ENCODE data around the gene SPARCL1.
"Not testable (repeated sequence)": the region's sequence is repeated elsewhere in the genome, so short reads cannot be mapped to it uniquely, and the experiment has no call there.

Gene SPARCL1

GRCh38 chr4:87462102-87462501, 67.1 kb downstream of the SPARCL1 start:
- Histone ChIP-seq H3K9me3 (ENCODE audit: control insufficient read depth, insufficient read depth, low read length) (no peaks in the 10 kb centered on the region), H3K9ac (ENCODE audit: low read depth, low read length) (no peak overlapping the region), H3K4me1 (ENCODE audit: control insufficient read depth, insufficient read depth, low read length) (peaks cover 5% of the 10 kb centered on the region), H3K27me3 (ENCODE audit: control insufficient read depth, insufficient read depth, low read length) (no peaks in the 10 kb centered on the region), H3K36me3 (ENCODE audit: control insufficient read depth, insufficient read depth, low read length) (peaks cover 4% of the 10 kb centered on the region), H3K4me3 (ENCODE audit: low read depth, low read length) (no peak overlapping the region)

DNA sequence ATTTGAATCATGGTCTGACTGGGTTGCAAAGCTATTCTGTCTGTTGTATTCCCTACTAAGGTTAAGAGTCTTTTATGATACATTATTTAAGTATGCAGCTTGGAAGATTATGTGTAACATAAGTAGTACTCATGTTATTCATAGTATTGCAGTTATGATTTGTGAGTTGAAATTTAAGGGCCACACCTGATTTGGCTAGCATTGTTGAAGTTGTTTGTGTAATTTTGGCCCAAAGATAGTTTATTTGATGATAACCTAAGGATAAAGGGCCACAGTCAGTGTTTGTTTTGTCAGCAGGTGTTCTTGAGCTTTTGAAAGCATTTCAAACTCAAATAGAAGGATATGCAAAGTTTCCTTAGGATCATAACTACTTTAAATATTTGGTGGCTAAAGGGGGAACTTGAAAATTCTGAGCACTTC, 67.9 kb downstream of the SPARCL1 start:
- no peak overlapping the region for H3K4me3 ChIP-seq (ENCODE audit: low read depth, low read length)
- H3K36me3 ChIP-seq (ENCODE audit: control insufficient read depth, insufficient read depth, low read length): peaks cover 4% of the 10 kb centered on the region
- no peaks in the 10 kb centered on the region for H3K27me3 ChIP-seq (ENCODE audit: control insufficient read depth, insufficient read depth, low read length)
- no peaks in the 10 kb centered on the region for H3K9me3 ChIP-seq (ENCODE audit: control insufficient read depth, insufficient read depth, low read length)
- no peak overlapping the region for H3K9ac ChIP-seq (ENCODE audit: low read depth, low read length)
- H3K4me1 ChIP-seq (ENCODE audit: control insufficient read depth, insufficient read depth, low read length): peaks cover 6% of the 10 kb centered on the region

- Histone ChIP-seq H3K4me1 (ENCODE audit: control insufficient read depth, insufficient read depth, low read length) (peaks cover 9% of the 10 kb centered on the region), H3K9me3 (ENCODE audit: control insufficient read depth, insufficient read depth, low read length) (no peaks in the 10 kb centered on the region), H3K4me3 (ENCODE audit: low read depth, low read length) (no peak overlapping the region), H3K27me3 (ENCODE audit: control insufficient read depth, insufficient read depth, low read length) (no peaks in the 10 kb centered on the region), H3K36me3 (ENCODE audit: control insufficient read depth, insufficient read depth, low read length) (peaks cover 7% of the 10 kb centered on the region), H3K9ac (ENCODE audit: low read depth, low read length) (no peak overlapping the region)
These were observed 70.3 kb downstream of the SPARCL1 start for GRCh38 chr4:87458913-87459312.

- H3K27me3 ChIP-seq (ENCODE audit: control insufficient read depth, insufficient read depth, low read length): no peaks in the 10 kb centered on the region
- H3K9ac ChIP-seq (ENCODE audit: low read depth, low read length): no peak overlapping the region
- H3K36me3 ChIP-seq (ENCODE audit: control insufficient read depth, insufficient read depth, low read length): peaks cover 14% of the 10 kb centered on the region
- H3K4me1 ChIP-seq (ENCODE audit: control insufficient read depth, insufficient read depth, low read length): peaks cover 4% of the 10 kb centered on the region
- no peak overlapping the region for H3K4me3 ChIP-seq (ENCODE audit: low read depth, low read length)
- no peaks in the 10 kb centered on the region for H3K9me3 ChIP-seq (ENCODE audit: control insufficient read depth, insufficient read depth, low read length)
These were observed 77.6 kb downstream of the SPARCL1 start for GRCh38 chr4:87451537-87451936.

DNA sequence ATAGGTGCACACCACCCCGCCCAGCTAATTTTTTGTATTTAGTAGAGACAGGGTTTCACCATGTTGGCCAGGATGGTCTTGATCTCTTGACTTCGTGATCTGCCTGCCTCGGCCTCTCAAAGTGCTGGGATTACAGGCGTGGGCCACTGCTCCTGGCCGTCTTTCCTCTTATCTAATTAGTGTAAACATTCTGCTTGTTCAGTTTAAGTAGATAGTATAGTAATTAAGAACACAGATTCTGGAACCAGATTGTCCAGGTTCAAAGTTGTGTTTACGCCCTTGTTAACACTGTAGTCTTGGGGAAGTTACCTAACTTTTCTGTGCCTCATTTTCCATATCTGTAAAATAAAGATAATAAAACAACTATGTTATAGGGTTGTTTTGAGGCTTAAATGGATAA, 82.8 kb downstream of the SPARCL1 start:
- not testable (repeated sequence) for H3K9ac ChIP-seq (ENCODE audit: low read depth, low read length); H3K4me1 ChIP-seq (ENCODE audit: control insufficient read depth, insufficient read depth, low read length); H3K4me3 ChIP-seq (ENCODE audit: low read depth, low read length); H3K27me3 ChIP-seq (ENCODE audit: control insufficient read depth, insufficient read depth, low read length); H3K9me3 ChIP-seq (ENCODE audit: control insufficient read depth, insufficient read depth, low read length)
- H3K36me3 ChIP-seq (ENCODE audit: control insufficient read depth, insufficient read depth, low read length): peaks cover 11% of the 10 kb centered on the region

- Histone ChIP-seq H3K4me3 (ENCODE audit: low read depth, low read length) (no peak overlapping the region), H3K9me3 (ENCODE audit: control insufficient read depth, insufficient read depth, low read length) (no peaks in the 10 kb centered on the region), H3K36me3 (ENCODE audit: control insufficient read depth, insufficient read depth, low read length) (peaks cover 7% of the 10 kb centered on the region), H3K9ac (ENCODE audit: low read depth, low read length) (no peak overlapping the region), H3K4me1 (ENCODE audit: control insufficient read depth, insufficient read depth, low read length) (no peaks in the 10 kb centered on the region), H3K27me3 (ENCODE audit: control insufficient read depth, insufficient read depth, low read length) (no peaks in the 10 kb centered on the region)
These were observed 83.2 kb downstream of the SPARCL1 start for GRCh38 chr4:87445964-87446363.

DNA sequence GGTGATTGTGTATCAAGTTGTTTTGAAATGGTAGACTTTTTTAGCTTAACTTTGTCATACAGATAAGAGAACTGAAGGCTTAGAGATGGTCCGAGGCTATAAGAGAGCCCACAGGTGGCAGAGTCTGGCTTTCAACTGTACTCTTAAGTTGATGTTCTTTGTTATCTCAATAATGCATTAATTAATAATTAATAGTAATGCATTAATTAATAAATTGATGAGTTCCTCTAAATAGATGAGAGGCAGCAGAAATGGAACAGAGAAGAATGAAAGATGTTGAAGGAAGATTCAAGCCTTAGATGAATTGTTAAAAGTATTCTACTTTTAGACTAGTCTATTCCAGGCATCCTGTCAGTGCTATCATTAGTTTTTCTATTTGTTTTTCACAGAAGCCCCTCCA, 84.4 kb downstream of the SPARCL1 start:
- Histone ChIP-seq H3K9me3 (ENCODE audit: control insufficient read depth, insufficient read depth, low read length) (no peaks in the 10 kb centered on the region), H3K36me3 (ENCODE audit: control insufficient read depth, insufficient read depth, low read length) (peaks cover 6% of the 10 kb centered on the region), H3K27me3 (ENCODE audit: control insufficient read depth, insufficient read depth, low read length) (no peaks in the 10 kb centered on the region), H3K4me3 (ENCODE audit: low read depth, low read length) (no peak overlapping the region), H3K9ac (ENCODE audit: low read depth, low read length) (no peak overlapping the region), H3K4me1 (ENCODE audit: control insufficient read depth, insufficient read depth, low read length) (no peaks in the 10 kb centered on the region)

GRCh38 chr4:87442889-87443288, 86.3 kb downstream of the SPARCL1 start:
- Histone ChIP-seq H3K4me1 (ENCODE audit: control insufficient read depth, insufficient read depth, low read length) (no peaks in the 10 kb centered on the region), H3K4me3 (ENCODE audit: low read depth, low read length) (no peak overlapping the region), H3K27me3 (ENCODE audit: control insufficient read depth, insufficient read depth, low read length) (no peaks in the 10 kb centered on the region), H3K9me3 (ENCODE audit: control insufficient read depth, insufficient read depth, low read length) (no peaks in the 10 kb centered on the region), H3K9ac (ENCODE audit: low read depth, low read length) (no peak overlapping the region), H3K36me3 (ENCODE audit: control insufficient read depth, insufficient read depth, low read length) (peaks cover 9% of the 10 kb centered on the region)

- H3K9ac ChIP-seq (ENCODE audit: low read depth, low read length): no peak overlapping the region
- H3K36me3 ChIP-seq (ENCODE audit: control insufficient read depth, insufficient read depth, low read length): no peaks in the 10 kb centered on the region
- no peaks in the 10 kb centered on the region for H3K27me3 ChIP-seq (ENCODE audit: control insufficient read depth, insufficient read depth, low read length)
- no peaks in the 10 kb centered on the region for H3K4me1 ChIP-seq (ENCODE audit: control insufficient read depth, insufficient read depth, low read length)
- no peak overlapping the region for H3K4me3 ChIP-seq (ENCODE audit: low read depth, low read length)
- no peaks in the 10 kb centered on the region for H3K9me3 ChIP-seq (ENCODE audit: control insufficient read depth, insufficient read depth, low read length)
These were observed 95.8 kb downstream of the SPARCL1 start for GRCh38 chr4:87433342-87433741.

DNA sequence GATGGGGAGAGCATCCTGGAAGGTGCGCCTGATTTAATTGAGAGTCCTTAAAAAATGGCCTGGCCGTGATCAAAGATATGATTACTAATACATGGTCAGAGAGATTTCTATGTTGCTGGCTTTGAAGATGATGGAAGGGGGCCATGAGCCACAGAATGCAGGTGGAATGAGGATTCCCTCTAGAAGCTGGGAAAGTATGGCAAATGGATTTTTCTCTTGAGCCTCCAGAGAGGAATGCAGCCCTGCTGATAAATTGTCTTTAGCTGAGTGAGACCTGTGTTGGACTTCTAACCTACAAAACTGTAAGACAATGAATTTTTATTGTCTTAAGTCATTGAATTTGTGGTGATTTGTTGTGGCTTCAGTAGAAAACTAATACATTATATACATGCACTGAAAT, 99.1 kb downstream of the SPARCL1 start:
- Histone ChIP-seq H3K4me3 (ENCODE audit: low read depth, low read length) (no peak overlapping the region), H3K9me3 (ENCODE audit: control insufficient read depth, insufficient read depth, low read length) (no peaks in the 10 kb centered on the region), H3K4me1 (ENCODE audit: control insufficient read depth, insufficient read depth, low read length) (no peaks in the 10 kb centered on the region), H3K36me3 (ENCODE audit: control insufficient read depth, insufficient read depth, low read length) (no peaks in the 10 kb centered on the region), H3K9ac (ENCODE audit: low read depth, low read length) (no peak overlapping the region), H3K27me3 (ENCODE audit: control insufficient read depth, insufficient read depth, low read length) (no peaks in the 10 kb centered on the region)

GRCh38 chr4:87428979-87429378, 100.2 kb downstream of the SPARCL1 start:
- no peak overlapping the region for H3K9ac ChIP-seq (ENCODE audit: low read depth, low read length)
- H3K36me3 ChIP-seq (ENCODE audit: control insufficient read depth, insufficient read depth, low read length): no peaks in the 10 kb centered on the region
- no peaks in the 10 kb centered on the region for H3K9me3 ChIP-seq (ENCODE audit: control insufficient read depth, insufficient read depth, low read length)
- H3K4me3 ChIP-seq (ENCODE audit: low read depth, low read length): no peak overlapping the region
- H3K4me1 ChIP-seq (ENCODE audit: control insufficient read depth, insufficient read depth, low read length): no peaks in the 10 kb centered on the region
- H3K27me3 ChIP-seq (ENCODE audit: control insufficient read depth, insufficient read depth, low read length): no peaks in the 10 kb centered on the region

DNA sequence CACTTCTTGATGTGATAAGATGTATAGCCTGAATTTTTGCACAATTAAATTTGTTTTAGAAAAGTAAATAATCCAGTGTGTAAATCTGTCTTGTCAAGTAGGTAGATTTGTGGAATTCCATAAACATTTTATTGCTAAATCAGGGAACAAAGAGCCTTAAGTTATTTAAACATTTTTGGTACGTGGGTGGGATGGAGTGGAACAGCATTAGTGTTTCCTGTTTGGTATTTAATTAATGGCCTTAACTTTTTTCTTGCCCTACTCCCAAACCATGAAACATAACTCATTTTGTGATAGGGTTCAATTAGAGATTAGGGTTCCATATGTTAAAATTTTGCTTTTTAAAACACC, 101.7 kb downstream of the SPARCL1 start:
- Histone ChIP-seq H3K36me3 (ENCODE audit: control insufficient read depth, insufficient read depth, low read length) (no peaks in the 10 kb centered on the region), H3K9me3 (ENCODE audit: control insufficient read depth, insufficient read depth, low read length) (no peaks in the 10 kb centered on the region), H3K4me1 (ENCODE audit: control insufficient read depth, insufficient read depth, low read length) (no peaks in the 10 kb centered on the region), H3K4me3 (ENCODE audit: low read depth, low read length) (no peak overlapping the region), H3K9ac (ENCODE audit: low read depth, low read length) (no peak overlapping the region), H3K27me3 (ENCODE audit: control insufficient read depth, insufficient read depth, low read length) (no peaks in the 10 kb centered on the region)

All from iPS-15b (cell line).